Retinal pigment epithelial cell (primary cell): ENCODE measurements around the gene URB2.

ENCODE experiments used
- DNase-seq: peaks from one replicate; pipeline ENCODE4 v3.0.0-alpha.2; 2010; ENCODE audit warnings: low read depth
- H3K4me3 ChIP-seq: 2 replicates; pipeline ENCODE4 v1.5.1; 2011; ENCODE audit warnings: mild to moderate bottlenecking, low read length, control low read depth, moderate library complexity
- CTCF ChIP-seq: conservative IDR thresholded peaks from 2 replicates; pipeline ENCODE4 v1.5.1; 2011; ENCODE audit warnings: low read depth, low read length, control low read depth, inconsistent platforms

Gene URB2

GRCh38 chr1:229623838-229624237 is 2.2 kb upstream of the URB2 start:
- TF ChIP-seq CTCF = no peak
- DNase-seq = no peak
- no peak overlapping the region for H3K4me3 ChIP-seq

- no peak for DNase-seq
- no peak for TF ChIP-seq CTCF
- peak overlapping the region; percentile 86 for H3K4me3 ChIP-seq
Measured at GRCh38 chr1:229624521-229625070, 1.5 kb upstream of the URB2 start.

- peak overlapping the region; percentile 86 for H3K4me3 ChIP-seq
- DNase-seq = no peak
- TF ChIP-seq CTCF = no peak
Measured at GRCh38 chr1:229625071-229625914, 754 bp upstream of the URB2 start.

- peak overlapping the region; percentile 93 for H3K4me3 ChIP-seq
- TF ChIP-seq CTCF = no peak
- no peak for DNase-seq
Measured at GRCh38 chr1:229627003-229627402, 956 bp downstream of the URB2 start.

GRCh38 chr1:229629261-229629660 is 3.2 kb downstream of the URB2 start:
- no peak for TF ChIP-seq CTCF
- DNase-seq = no peak

GRCh38 chr1:229631148-229631547 is 5.1 kb downstream of the URB2 start:
- DNase-seq = no peak
- TF ChIP-seq CTCF = no peak
- H3K4me3 ChIP-seq = no peak overlapping the region

More at GRCh38 chr1:229629261-229629660, 3.2 kb downstream of the URB2 start:
- no peak overlapping the region for H3K4me3 ChIP-seq

GRCh38 chr1:229631966-229632365 is 5.9 kb downstream of the URB2 start:
- DNase-seq = no peak
- TF ChIP-seq CTCF = no peak
- no peak overlapping the region for H3K4me3 ChIP-seq
